ENCODE results near the gene CARHSP1.

GRCh38 chr16:8855972-8856371, 12.8 kb downstream of the CARHSP1 start:
- TF ChIP-seq CTCF (optimal IDR thresholded peaks at IDR 0.05 in 1 of 3, IDR thresholded peaks at IDR 0.05 in 1 of 3, conservative IDR thresholded peaks at IDR 0.05 in 1 of 3; ENCODE audit: extremely low read depth in 1 of 3, insufficient read depth in 2 of 3, low read length in 3 of 3) (no peak), EZH2 (IDR thresholded peaks at IDR 0.05; ENCODE audit: low read length) (no peak)
